ENCODE data around the gene SLC35G2.
"Not testable (repeated sequence)": the region's sequence is repeated elsewhere in the genome, so short reads cannot be mapped to it uniquely, and the experiment has no call there.

SLC35G2 gene

DNA sequence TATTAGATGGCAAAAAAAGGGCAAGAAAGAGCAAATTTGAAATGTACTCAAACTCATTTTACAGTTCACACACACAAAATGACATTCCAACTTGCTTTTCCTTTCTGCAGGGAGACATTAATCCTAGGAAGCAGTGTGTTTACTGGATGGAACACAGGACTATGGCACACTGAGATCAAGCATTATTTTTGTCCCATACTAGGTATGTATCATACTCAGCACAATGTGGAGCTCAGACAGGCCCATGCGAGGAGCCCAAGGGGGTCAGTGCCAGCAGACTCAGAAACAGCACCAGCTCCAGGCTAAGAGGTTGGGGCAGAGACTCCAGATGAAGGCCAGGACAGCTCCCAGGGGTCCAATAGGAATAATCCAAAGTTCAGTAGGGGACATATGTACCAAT, 30.8 kb upstream of the SLC35G2 start:
- no peak for DNase-seq
- no peaks in the 10 kb centered on the region for H3K79me1 ChIP-seq (ENCODE audit: low read length)
- no peak overlapping the region for H3K27ac ChIP-seq (ENCODE audit: low read depth, low read length)
- no peak overlapping the region for H4K8ac ChIP-seq (ENCODE audit: low read depth, low read length)
- H2AK5ac ChIP-seq (ENCODE audit: low read length), result no peak overlapping the region
- no peak overlapping the region for H3K23ac ChIP-seq (ENCODE audit: low read length)
- H4K5ac ChIP-seq (ENCODE audit: low read length), result no peak overlapping the region
- H3K4me1 ChIP-seq (ENCODE audit: control insufficient read depth, low read depth, low read length), result peaks cover 5% of the 10 kb centered on the region
- no peak overlapping the region for H2BK5ac ChIP-seq (ENCODE audit: low read length)
- H2BK15ac ChIP-seq (replicated peaks; ENCODE audit: low read depth), result no peak overlapping the region
- H3K79me2 ChIP-seq (ENCODE audit: control insufficient read depth, insufficient read depth, low read length), result no peaks in the 10 kb centered on the region
- no CpG with 5 or more reads among the region's 1 CpG for WGBS (ENCODE audit: extremely low coverage, insufficient coverage, low lambda C conversion rate)
- H3K4ac ChIP-seq (ENCODE audit: low read depth, low read length), result no peak overlapping the region
- H2BK120ac ChIP-seq (ENCODE audit: low read depth, low read length), result no peak overlapping the region
- no peaks in the 10 kb centered on the region for H3K36me3 ChIP-seq (ENCODE audit: control insufficient read depth, insufficient read depth, low read length)
- H3K9ac ChIP-seq (ENCODE audit: low read length), result no peak overlapping the region
- H3K27me3 ChIP-seq (ENCODE audit: insufficient read depth, low read length, poor library complexity), result no peaks in the 10 kb centered on the region
- no peak overlapping the region for H3K56ac ChIP-seq (ENCODE audit: low read length)
- no peak overlapping the region for H3K18ac ChIP-seq (ENCODE audit: low read length)
- H3K4me3 ChIP-seq (ENCODE audit: low read length), result no peak overlapping the region
- H3K4me2 ChIP-seq (ENCODE audit: low read length), result no peak overlapping the region

DNA sequence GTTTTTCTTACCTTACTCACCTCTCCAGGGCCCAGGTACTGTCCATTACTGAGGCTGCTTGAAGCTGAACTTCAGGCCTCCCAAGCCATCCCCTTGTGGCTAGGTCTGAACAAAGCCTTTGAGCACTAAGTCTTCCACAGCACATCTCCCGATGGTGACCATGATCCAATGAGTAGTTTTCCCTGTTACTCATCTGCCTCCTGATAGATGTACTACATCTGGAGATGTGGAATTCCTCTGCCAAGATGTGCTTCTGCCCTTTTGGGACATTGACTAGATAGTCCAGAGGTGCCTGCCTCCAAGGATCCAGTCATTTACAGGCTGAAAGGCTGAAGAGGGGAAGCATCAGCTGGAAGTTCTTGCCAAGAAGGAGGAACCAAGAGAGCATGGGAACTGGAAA, 28.9 kb upstream of the SLC35G2 start:
- Histone ChIP-seq H2BK15ac (replicated peaks; ENCODE audit: low read depth) (no peak overlapping the region), H3K4me3 (ENCODE audit: low read length) (no peak overlapping the region), H2AK5ac (ENCODE audit: low read length) (no peak overlapping the region), H4K5ac (ENCODE audit: low read length) (no peak overlapping the region), H3K79me1 (ENCODE audit: low read length) (no peaks in the 10 kb centered on the region), H3K27ac (ENCODE audit: low read depth, low read length) (no peak overlapping the region), H3K56ac (ENCODE audit: low read length) (no peak overlapping the region), H3K4me1 (ENCODE audit: control insufficient read depth, low read depth, low read length) (peaks cover 5% of the 10 kb centered on the region), H4K8ac (ENCODE audit: low read depth, low read length) (no peak overlapping the region), H3K23ac (ENCODE audit: low read length) (no peak overlapping the region), H3K9ac (ENCODE audit: low read length) (no peak overlapping the region), H3K27me3 (ENCODE audit: insufficient read depth, low read length, poor library complexity) (no peaks in the 10 kb centered on the region), H2BK120ac (ENCODE audit: low read depth, low read length) (no peak overlapping the region), H3K36me3 (ENCODE audit: control insufficient read depth, insufficient read depth, low read length) (no peaks in the 10 kb centered on the region), H2BK5ac (ENCODE audit: low read length) (no peak overlapping the region), H3K4ac (ENCODE audit: low read depth, low read length) (no peak overlapping the region), H3K4me2 (ENCODE audit: low read length) (no peak overlapping the region), H3K79me2 (ENCODE audit: control insufficient read depth, insufficient read depth, low read length) (no peaks in the 10 kb centered on the region), H3K18ac (ENCODE audit: low read length) (no peak overlapping the region)
- no CpG with 5 or more reads among the region's 1 CpG for WGBS (ENCODE audit: extremely low coverage, insufficient coverage, low lambda C conversion rate)
- DNase-seq, result peak; percentile 25

DNA sequence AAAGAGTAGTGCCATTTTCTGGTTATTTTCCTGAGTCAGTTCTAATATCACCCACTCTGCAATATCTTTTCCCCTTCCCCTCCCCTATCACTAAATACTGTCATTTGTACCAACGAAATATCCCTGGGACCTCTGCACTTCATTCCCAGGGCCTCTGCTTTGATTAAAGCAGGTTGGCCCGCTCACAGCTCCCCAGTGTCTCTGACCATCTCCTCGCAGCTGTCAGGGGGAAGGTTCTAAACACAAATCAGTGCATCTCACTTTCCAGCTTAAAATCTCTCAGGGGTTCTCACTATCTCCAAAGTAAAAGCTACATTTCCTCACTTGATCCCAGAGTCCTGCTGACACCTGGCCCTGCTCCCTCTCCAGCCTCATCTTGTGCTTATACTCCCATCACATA, 28.1 kb upstream of the SLC35G2 start:
- WGBS (ENCODE audit: extremely low coverage, insufficient coverage, low lambda C conversion rate), result no CpG with 5 or more reads among the region's 3 CpGs
- no peak for DNase-seq
- Histone ChIP-seq H3K4ac (ENCODE audit: low read depth, low read length) (no peak overlapping the region), H3K79me2 (ENCODE audit: control insufficient read depth, insufficient read depth, low read length) (no peaks in the 10 kb centered on the region), H4K5ac (ENCODE audit: low read length) (no peak overlapping the region), H3K36me3 (ENCODE audit: control insufficient read depth, insufficient read depth, low read length) (no peaks in the 10 kb centered on the region), H2BK15ac (replicated peaks; ENCODE audit: low read depth) (no peak overlapping the region), H2BK120ac (ENCODE audit: low read depth, low read length) (no peak overlapping the region), H3K56ac (ENCODE audit: low read length) (no peak overlapping the region), H3K4me3 (ENCODE audit: low read length) (no peak overlapping the region), H3K4me2 (ENCODE audit: low read length) (no peak overlapping the region), H3K23ac (ENCODE audit: low read length) (no peak overlapping the region), H3K79me1 (ENCODE audit: low read length) (no peaks in the 10 kb centered on the region), H3K9ac (ENCODE audit: low read length) (no peak overlapping the region), H2BK5ac (ENCODE audit: low read length) (no peak overlapping the region), H3K27ac (ENCODE audit: low read depth, low read length) (no peak overlapping the region), H2AK5ac (ENCODE audit: low read length) (no peak overlapping the region), H3K27me3 (ENCODE audit: insufficient read depth, low read length, poor library complexity) (no peaks in the 10 kb centered on the region), H4K8ac (ENCODE audit: low read depth, low read length) (no peak overlapping the region), H3K4me1 (ENCODE audit: control insufficient read depth, low read depth, low read length) (peaks cover 5% of the 10 kb centered on the region), H3K18ac (ENCODE audit: low read length) (no peak overlapping the region)

DNA sequence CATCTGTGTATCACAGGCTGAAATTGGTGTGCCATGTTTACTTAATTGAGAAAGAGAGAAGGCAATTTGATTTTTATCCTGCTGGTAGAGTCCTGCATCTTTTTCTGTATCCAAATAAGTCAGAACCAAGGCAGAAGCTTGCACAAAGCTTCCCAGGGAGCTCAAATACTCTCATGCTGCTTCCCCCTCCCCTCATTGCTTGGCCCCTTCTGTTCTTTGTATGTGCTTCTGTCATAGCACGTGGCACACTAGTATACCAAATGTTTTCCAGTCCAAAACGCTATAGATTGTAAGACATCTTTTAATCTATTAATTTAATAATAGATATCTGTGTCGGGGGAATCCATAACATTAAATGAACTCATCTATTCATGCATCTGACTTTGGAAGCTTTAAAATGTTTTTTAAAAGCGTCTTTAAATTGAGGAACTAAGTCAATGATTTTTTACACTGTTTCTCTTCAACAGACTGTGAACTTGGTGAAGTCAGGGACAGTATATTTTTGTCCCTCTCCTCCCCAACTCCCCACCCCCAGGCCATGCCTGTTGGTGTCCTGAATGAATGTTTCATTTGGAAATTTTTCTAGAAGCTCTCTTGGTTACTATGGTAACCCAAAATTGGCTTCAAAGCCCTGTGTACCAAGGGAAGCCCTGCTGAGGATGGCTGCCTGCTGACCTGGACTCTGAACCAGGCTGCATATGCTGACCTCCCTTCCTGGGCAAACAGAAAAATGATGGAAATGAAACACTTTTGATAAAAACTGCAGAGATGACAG, 26.2 kb upstream of the SLC35G2 start:
- no peak overlapping the region for H2BK120ac ChIP-seq (ENCODE audit: low read depth, low read length)
- no CpG with 5 or more reads among the region's 4 CpGs for WGBS (ENCODE audit: extremely low coverage, insufficient coverage, low lambda C conversion rate)

DNA sequence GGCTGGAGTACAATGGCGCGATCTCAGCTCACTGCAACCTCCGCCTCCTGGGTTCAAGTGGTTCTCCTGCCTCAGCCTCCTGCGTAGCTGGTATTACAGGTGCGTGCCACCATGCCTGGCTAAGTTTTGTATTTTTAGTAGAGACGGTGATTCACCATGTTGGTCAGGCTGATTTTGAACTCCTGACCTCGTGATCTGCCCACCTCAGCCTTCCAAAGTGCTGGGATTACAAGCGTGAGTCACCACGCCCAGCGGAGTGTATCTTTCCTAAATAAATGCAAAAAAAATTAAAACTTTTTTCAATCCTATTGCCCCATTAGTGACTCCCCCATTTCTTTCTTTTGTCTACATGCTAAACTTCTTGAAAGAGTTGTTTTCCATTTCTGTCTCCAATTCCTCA, 17.8 kb upstream of the SLC35G2 start:
- H3K79me1 ChIP-seq (ENCODE audit: low read length); H4K8ac ChIP-seq (ENCODE audit: low read depth, low read length); H3K27ac ChIP-seq (ENCODE audit: low read depth, low read length); H2BK15ac ChIP-seq (replicated peaks; ENCODE audit: low read depth); H3K4me2 ChIP-seq (ENCODE audit: low read length); H3K23ac ChIP-seq (ENCODE audit: low read length); H4K5ac ChIP-seq (ENCODE audit: low read length); H2BK5ac ChIP-seq (ENCODE audit: low read length); H3K4me3 ChIP-seq (ENCODE audit: low read length); H3K56ac ChIP-seq (ENCODE audit: low read length); DNase-seq; H2BK120ac ChIP-seq (ENCODE audit: low read depth, low read length); H3K9ac ChIP-seq (ENCODE audit: low read length); H3K27me3 ChIP-seq (ENCODE audit: insufficient read depth, low read length, poor library complexity); H3K4me1 ChIP-seq (ENCODE audit: control insufficient read depth, low read depth, low read length); H3K4ac ChIP-seq (ENCODE audit: low read depth, low read length); H3K36me3 ChIP-seq (ENCODE audit: control insufficient read depth, insufficient read depth, low read length); H3K18ac ChIP-seq (ENCODE audit: low read length); H3K79me2 ChIP-seq (ENCODE audit: control insufficient read depth, insufficient read depth, low read length); H2AK5ac ChIP-seq (ENCODE audit: low read length): not testable (repeated sequence)
- WGBS (ENCODE audit: extremely low coverage, insufficient coverage, low lambda C conversion rate), result no CpG with 5 or more reads among the region's 10 CpGs

More for the DNA sequence above, 26.2 kb upstream of the SLC35G2 start:
- H3K56ac ChIP-seq (ENCODE audit: low read length), result no peak overlapping the region
- no peaks in the 10 kb centered on the region for H3K27me3 ChIP-seq (ENCODE audit: insufficient read depth, low read length, poor library complexity)
- H3K27ac ChIP-seq (ENCODE audit: low read depth, low read length), result no peak overlapping the region
- no peak overlapping the region for H3K4me3 ChIP-seq (ENCODE audit: low read length)
- no peak overlapping the region for H3K23ac ChIP-seq (ENCODE audit: low read length)
- H2BK15ac ChIP-seq (replicated peaks; ENCODE audit: low read depth), result no peak overlapping the region
- no peak overlapping the region for H3K18ac ChIP-seq (ENCODE audit: low read length)
- H4K5ac ChIP-seq (ENCODE audit: low read length), result no peak overlapping the region
- H3K36me3 ChIP-seq (ENCODE audit: control insufficient read depth, insufficient read depth, low read length), result no peaks in the 10 kb centered on the region
- DNase-seq, result no peak
- H3K4ac ChIP-seq (ENCODE audit: low read depth, low read length), result no peak overlapping the region
- no peak overlapping the region for H3K4me2 ChIP-seq (ENCODE audit: low read length)
- no peak overlapping the region for H2BK5ac ChIP-seq (ENCODE audit: low read length)
- H2AK5ac ChIP-seq (ENCODE audit: low read length), result no peak overlapping the region
- H3K79me2 ChIP-seq (ENCODE audit: control insufficient read depth, insufficient read depth, low read length), result no peaks in the 10 kb centered on the region
- H3K79me1 ChIP-seq (ENCODE audit: low read length), result no peaks in the 10 kb centered on the region
- H4K8ac ChIP-seq (ENCODE audit: low read depth, low read length), result no peak overlapping the region
- H3K4me1 ChIP-seq (ENCODE audit: control insufficient read depth, low read depth, low read length), result no peaks in the 10 kb centered on the region
- H3K9ac ChIP-seq (ENCODE audit: low read length), result no peak overlapping the region

DNA sequence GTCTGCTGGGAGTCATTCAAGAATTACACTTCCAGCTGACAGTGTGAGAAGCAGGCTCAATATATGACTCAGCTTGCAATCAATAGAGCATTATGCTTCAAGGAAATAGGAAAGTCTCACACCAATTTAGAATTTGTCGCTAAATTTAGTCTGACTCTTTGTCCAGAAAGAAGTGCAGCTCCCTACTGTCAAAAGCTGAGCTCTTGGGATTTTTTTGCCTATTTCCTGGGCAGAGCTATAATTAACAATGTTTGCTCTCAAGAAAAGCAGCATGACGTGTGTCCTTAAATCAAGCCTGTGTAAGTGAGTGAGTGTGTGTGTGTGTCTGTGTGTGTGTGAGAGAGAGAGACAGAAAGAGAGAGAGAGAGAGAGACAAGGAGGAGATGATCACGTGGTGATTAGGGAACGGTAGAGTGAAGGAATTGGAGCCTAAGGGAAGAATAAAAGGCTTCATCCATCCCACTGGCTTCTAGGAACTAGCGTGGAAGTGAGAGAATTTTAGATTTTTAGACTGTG, 16.4 kb upstream of the SLC35G2 start:
- DNase-seq, result no peak
- H3K4me3 ChIP-seq (ENCODE audit: low read length), result no peak overlapping the region
- H3K36me3 ChIP-seq (ENCODE audit: control insufficient read depth, insufficient read depth, low read length), result no peaks in the 10 kb centered on the region
- no peak overlapping the region for H3K18ac ChIP-seq (ENCODE audit: low read length)
- H3K23ac ChIP-seq (ENCODE audit: low read length), result no peak overlapping the region
- no peak overlapping the region for H2BK15ac ChIP-seq (replicated peaks; ENCODE audit: low read depth)
- no peaks in the 10 kb centered on the region for H3K4me1 ChIP-seq (ENCODE audit: control insufficient read depth, low read depth, low read length)
- H3K79me2 ChIP-seq (ENCODE audit: control insufficient read depth, insufficient read depth, low read length), result no peaks in the 10 kb centered on the region
- no peak overlapping the region for H2BK120ac ChIP-seq (ENCODE audit: low read depth, low read length)
- no peak overlapping the region for H3K9ac ChIP-seq (ENCODE audit: low read length)
- no CpG with 5 or more reads among the region's 5 CpGs for WGBS (ENCODE audit: extremely low coverage, insufficient coverage, low lambda C conversion rate)
- H3K4ac ChIP-seq (ENCODE audit: low read depth, low read length), result no peak overlapping the region
- no peak overlapping the region for H3K4me2 ChIP-seq (ENCODE audit: low read length)
- H4K5ac ChIP-seq (ENCODE audit: low read length), result no peak overlapping the region
- no peak overlapping the region for H2AK5ac ChIP-seq (ENCODE audit: low read length)
- no peak overlapping the region for H4K8ac ChIP-seq (ENCODE audit: low read depth, low read length)
- no peak overlapping the region for H3K56ac ChIP-seq (ENCODE audit: low read length)
- no peaks in the 10 kb centered on the region for H3K27me3 ChIP-seq (ENCODE audit: insufficient read depth, low read length, poor library complexity)
- H3K27ac ChIP-seq (ENCODE audit: low read depth, low read length), result no peak overlapping the region
- no peaks in the 10 kb centered on the region for H3K79me1 ChIP-seq (ENCODE audit: low read length)
- H2BK5ac ChIP-seq (ENCODE audit: low read length), result no peak overlapping the region
